Activated T-cell treated with anti-CD3 and anti-CD28 coated beads for 1 hour (primary cell): ENCODE results near the gene SLC12A9.

ENCODE experiments used
- DNase-seq: peaks from one replicate; pipeline ENCODE4 v3.0.0-alpha.2; 2020; ENCODE audit warnings: low read depth

Gene SLC12A9

GRCh38 chr7:100864263-100864845 is 11.8 kb downstream of the SLC12A9 start:
- DNase-seq: no peak

DNA sequence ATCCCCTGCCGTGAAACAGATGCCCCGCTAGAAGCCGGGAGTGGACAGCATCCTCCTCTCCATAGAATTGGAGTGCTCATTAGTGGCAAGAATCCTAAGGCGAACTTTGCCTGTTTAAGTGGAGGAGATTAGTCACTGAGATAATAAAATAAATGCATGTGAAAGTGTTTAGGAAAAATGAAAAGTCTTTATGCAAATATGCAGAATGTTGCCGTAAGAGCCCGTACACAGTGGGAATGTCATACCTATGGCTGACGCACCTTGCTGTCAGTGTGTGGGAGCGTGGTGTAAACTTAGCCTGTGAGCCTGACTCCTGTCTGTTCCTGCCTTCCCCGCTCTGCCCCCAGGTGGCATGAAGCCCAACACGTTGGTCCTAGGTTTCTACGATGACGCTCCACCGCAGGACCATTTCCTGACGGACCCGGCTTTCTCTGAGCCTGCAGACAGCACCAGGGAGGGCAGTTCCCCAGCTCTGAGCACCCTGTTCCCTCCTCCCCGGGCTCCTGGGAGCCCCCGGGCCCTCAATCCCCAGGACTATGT is 12.9 kb downstream of the SLC12A9 start:
- no peak for DNase-seq

DNA sequence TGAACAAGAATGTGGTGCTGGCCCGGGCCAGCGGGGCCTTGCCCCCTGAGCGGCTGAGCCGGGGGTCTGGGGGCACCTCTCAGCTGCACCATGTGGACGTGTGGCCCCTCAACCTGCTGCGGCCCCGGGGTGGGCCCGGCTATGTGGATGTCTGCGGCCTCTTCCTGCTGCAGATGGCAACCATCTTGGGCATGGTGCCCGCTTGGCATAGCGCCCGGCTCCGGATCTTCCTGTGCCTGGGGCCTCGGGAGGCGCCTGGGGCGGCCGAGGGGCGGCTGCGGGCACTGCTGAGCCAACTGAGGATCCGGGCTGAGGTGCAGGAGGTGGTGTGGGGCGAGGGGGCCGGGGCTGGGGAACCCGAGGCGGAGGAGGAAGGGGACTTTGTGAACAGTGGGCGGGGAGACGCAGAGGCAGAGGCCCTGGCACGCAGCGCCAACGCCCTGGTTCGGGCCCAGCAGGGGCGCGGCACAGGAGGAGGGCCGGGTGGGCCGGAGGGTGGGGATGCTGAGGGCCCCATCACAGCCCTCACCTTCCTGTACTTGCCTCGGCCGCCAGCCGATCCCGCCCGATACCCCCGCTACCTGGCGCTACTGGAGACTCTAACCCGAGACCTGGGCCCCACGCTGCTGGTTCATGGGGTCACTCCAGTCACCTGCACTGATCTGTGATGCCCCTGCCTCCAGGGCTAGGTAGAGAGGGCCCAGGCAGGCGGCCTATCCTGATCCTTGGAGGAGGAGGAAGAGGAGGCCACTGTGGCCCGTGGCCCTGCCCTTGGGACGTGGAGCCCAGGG is 13.6 kb downstream of the SLC12A9 start:
- no peak for DNase-seq

GRCh38 chr7:100866729-100867039 is 14.2 kb downstream of the SLC12A9 start:
- DNase-seq: no peak

DNA sequence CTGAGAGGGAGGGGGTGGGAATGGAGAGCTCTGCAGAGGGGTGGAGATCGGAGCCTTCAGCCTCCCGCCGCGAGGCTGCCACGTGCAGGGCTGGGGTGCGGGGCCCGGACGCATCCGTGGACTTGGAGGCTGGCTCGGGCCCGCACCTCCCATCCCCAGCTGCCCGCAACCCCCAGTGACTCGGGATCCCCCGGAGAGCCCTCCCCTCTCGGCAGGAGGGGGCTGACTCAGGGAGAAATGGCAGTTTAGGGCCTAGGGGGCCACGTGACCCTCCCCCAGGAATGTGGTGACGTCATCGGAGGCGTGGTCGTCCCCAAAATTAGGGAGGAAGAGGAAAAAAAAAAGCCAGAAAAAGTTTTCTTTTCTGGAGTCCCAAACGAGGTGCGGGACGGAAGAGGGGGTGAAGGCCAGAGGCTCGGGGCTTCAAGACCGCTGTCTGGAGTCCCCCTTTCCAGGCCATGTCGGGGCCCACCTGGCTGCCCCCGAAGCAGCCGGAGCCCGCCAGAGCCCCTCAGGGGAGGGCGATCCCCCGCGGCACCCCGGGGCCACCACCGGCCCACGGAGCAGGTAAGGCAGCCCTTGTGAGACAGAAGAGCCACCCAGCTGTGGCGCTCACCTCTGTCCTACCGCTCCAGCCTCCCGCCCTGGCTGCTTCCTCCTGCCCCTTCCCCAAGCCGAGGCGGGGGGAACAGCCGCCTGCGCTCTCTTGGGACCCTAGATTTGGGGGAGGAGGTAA is 14.7 kb downstream of the SLC12A9 start, which contains the start of gene TRIP6:
TRIP6 (plus strand) TSS at position 348 of the 736 bp plus-strand sequence; CDS start at position 459, 111 bp downstream.
- no peak for DNase-seq

- no peak for DNase-seq
These were observed 15.4 kb downstream of the SLC12A9 start for GRCh38 chr7:100867776-100868485.

- DNase-seq: no peak
These were observed 21.2 kb downstream of the SLC12A9 start for GRCh38 chr7:100873599-100874299.

- no peak for DNase-seq
These were observed 21.7 kb downstream of the SLC12A9 start for GRCh38 chr7:100874300-100874576.

GRCh38 chr7:100874577-100875355 is 22.3 kb downstream of the SLC12A9 start, which contains the start of gene SRRT:
Gene SRRT, plus strand, starts transcription at chr7:100875103. Its CDS starts 488 bp downstream, at chr7:100875591.
- peak; percentile 98 for DNase-seq

- no peak for DNase-seq
These were observed 22.8 kb downstream of the SLC12A9 start for GRCh38 chr7:100875356-100875751.

DNA sequence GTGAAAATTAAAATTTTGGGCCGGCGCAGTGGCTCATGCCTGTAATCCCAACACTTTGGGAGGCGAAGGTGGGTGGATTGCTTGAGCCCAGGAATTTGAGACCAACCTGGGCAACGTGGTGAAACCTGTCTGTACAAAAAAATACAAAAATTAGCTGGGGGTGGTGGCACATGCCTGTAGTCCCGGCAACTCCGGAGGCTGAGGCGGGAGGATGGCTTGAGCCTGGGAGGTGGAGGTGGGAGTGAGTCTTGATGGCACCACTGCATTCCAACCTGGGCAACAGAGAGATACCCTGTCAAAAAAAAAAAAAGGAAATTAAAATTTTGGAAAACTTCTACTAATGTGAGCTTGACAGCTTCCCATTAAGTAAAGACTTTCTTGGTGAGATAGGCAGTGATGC is 25.5 kb downstream of the SLC12A9 start:
- DNase-seq: no peak

GRCh38 chr7:100878685-100879084 is 26.2 kb downstream of the SLC12A9 start:
- no peak for DNase-seq

GRCh38 chr7:100879685-100880261 is 27.3 kb downstream of the SLC12A9 start:
- DNase-seq: no peak

DNA sequence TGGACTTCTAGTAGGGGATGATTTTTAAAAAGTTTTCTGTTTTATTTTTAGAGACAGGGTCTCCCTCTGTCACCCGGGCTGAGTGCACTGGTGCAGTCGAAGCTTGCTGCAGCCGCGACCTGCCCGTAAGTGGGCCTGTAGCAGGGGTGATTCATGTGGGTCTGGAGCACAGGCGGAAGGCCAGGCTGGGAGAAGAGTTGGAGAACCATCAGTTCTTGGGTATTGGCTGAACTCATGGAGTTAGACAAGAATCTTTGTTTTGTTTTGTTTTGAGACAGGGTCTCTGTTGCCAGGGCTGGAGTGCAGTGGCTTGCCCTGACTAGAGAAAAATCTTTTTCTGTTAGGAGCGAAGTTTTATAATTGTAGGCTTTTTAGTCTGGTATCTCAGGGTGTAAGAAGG is 28.1 kb downstream of the SLC12A9 start:
- DNase-seq: no peak

GRCh38 chr7:100881136-100881535 is 28.6 kb downstream of the SLC12A9 start:
- DNase-seq: no peak

- DNase-seq: no peak
These were observed 29.7 kb downstream of the SLC12A9 start for GRCh38 chr7:100882201-100882600.

- DNase-seq: no peak
These were observed 30.4 kb downstream of the SLC12A9 start for GRCh38 chr7:100882785-100883526.

GRCh38 chr7:100884736-100885439 is 32.4 kb downstream of the SLC12A9 start:
- no peak for DNase-seq
